ENCODE data around the gene KIRREL3.

The KIRREL3 gene

GRCh38 chr11:126542334-126543015 lies 458.1 kb downstream of the KIRREL3 start:
- H3K4me1 Mint-ChIP-seq (ENCODE audit: low read depth): no peaks in the 10 kb centered on the region
- DNase-seq: no peak
- H3K9me3 Mint-ChIP-seq: no peaks in the 10 kb centered on the region
- H3K27ac Mint-ChIP-seq: no peak overlapping the region
- no peaks in the 10 kb centered on the region for H3K36me3 Mint-ChIP-seq (ENCODE audit: low read depth)
- peaks cover 30% of the 10 kb centered on the region for H3K27me3 Mint-ChIP-seq
- no peak overlapping the region for H3K4me3 Mint-ChIP-seq

- Mint-ChIP-seq H3K4me3 (no peak overlapping the region), H3K27ac (no peak overlapping the region), H3K9me3 (no peaks in the 10 kb centered on the region), H3K4me1 (ENCODE audit: low read depth) (no peaks in the 10 kb centered on the region), H3K27me3 (peaks cover 16% of the 10 kb centered on the region), H3K36me3 (ENCODE audit: low read depth) (no peaks in the 10 kb centered on the region)
- DNase-seq: no peak
Observed at GRCh38 chr11:126538071-126538470, 462.5 kb downstream of the KIRREL3 start.

GRCh38 chr11:126537492-126537891 lies 463.1 kb downstream of the KIRREL3 start:
- Mint-ChIP-seq H3K27ac (no peak overlapping the region), H3K9me3 (no peaks in the 10 kb centered on the region), H3K4me3 (no peak overlapping the region), H3K4me1 (ENCODE audit: low read depth) (no peaks in the 10 kb centered on the region), H3K36me3 (ENCODE audit: low read depth) (no peaks in the 10 kb centered on the region), H3K27me3 (peaks cover 12% of the 10 kb centered on the region)
- DNase-seq: no peak

GRCh38 chr11:126534141-126534805 lies 466.3 kb downstream of the KIRREL3 start:
- H3K4me1 Mint-ChIP-seq (ENCODE audit: low read depth): no peaks in the 10 kb centered on the region
- H3K36me3 Mint-ChIP-seq (ENCODE audit: low read depth): no peaks in the 10 kb centered on the region
- no peak overlapping the region for H3K27ac Mint-ChIP-seq
- no peak overlapping the region for H3K4me3 Mint-ChIP-seq
- peaks cover 12% of the 10 kb centered on the region for H3K27me3 Mint-ChIP-seq
- no peak for DNase-seq
- H3K9me3 Mint-ChIP-seq: no peaks in the 10 kb centered on the region

- H3K36me3 Mint-ChIP-seq (ENCODE audit: low read depth): no peaks in the 10 kb centered on the region
- H3K4me1 Mint-ChIP-seq (ENCODE audit: low read depth): no peaks in the 10 kb centered on the region
- H3K27ac Mint-ChIP-seq: no peak overlapping the region
- DNase-seq: no peak
- peaks cover 10% of the 10 kb centered on the region for H3K27me3 Mint-ChIP-seq
- H3K9me3 Mint-ChIP-seq: no peaks in the 10 kb centered on the region
- no peak overlapping the region for H3K4me3 Mint-ChIP-seq
Observed at GRCh38 chr11:126533560-126533959, 467.0 kb downstream of the KIRREL3 start.

GRCh38 chr11:126530416-126530815 lies 470.2 kb downstream of the KIRREL3 start:
- no peaks in the 10 kb centered on the region for H3K9me3 Mint-ChIP-seq
- H3K36me3 Mint-ChIP-seq (ENCODE audit: low read depth): no peaks in the 10 kb centered on the region
- no peak for DNase-seq
- H3K27me3 Mint-ChIP-seq: peaks cover 13% of the 10 kb centered on the region
- no peak overlapping the region for H3K4me3 Mint-ChIP-seq
- H3K27ac Mint-ChIP-seq: no peak overlapping the region
- H3K4me1 Mint-ChIP-seq (ENCODE audit: low read depth): no peaks in the 10 kb centered on the region

GRCh38 chr11:126529037-126529436 lies 471.5 kb downstream of the KIRREL3 start:
- no peaks in the 10 kb centered on the region for H3K4me1 Mint-ChIP-seq (ENCODE audit: low read depth)
- H3K27me3 Mint-ChIP-seq: peaks cover 11% of the 10 kb centered on the region
- H3K4me3 Mint-ChIP-seq: no peak overlapping the region
- no peak overlapping the region for H3K27ac Mint-ChIP-seq
- H3K36me3 Mint-ChIP-seq (ENCODE audit: low read depth): no peaks in the 10 kb centered on the region
- DNase-seq: no peak
- no peaks in the 10 kb centered on the region for H3K9me3 Mint-ChIP-seq

GRCh38 chr11:126528075-126528474 lies 472.5 kb downstream of the KIRREL3 start:
- no peak overlapping the region for H3K27ac Mint-ChIP-seq
- no peaks in the 10 kb centered on the region for H3K4me1 Mint-ChIP-seq (ENCODE audit: low read depth)
- DNase-seq: no peak
- H3K36me3 Mint-ChIP-seq (ENCODE audit: low read depth): no peaks in the 10 kb centered on the region
- H3K27me3 Mint-ChIP-seq: peaks cover 4% of the 10 kb centered on the region
- H3K4me3 Mint-ChIP-seq: no peak overlapping the region
- no peaks in the 10 kb centered on the region for H3K9me3 Mint-ChIP-seq

GRCh38 chr11:126527651-126528050 lies 472.9 kb downstream of the KIRREL3 start:
- Mint-ChIP-seq H3K4me1 (ENCODE audit: low read depth) (no peaks in the 10 kb centered on the region), H3K27ac (no peak overlapping the region), H3K4me3 (no peak overlapping the region), H3K27me3 (peaks cover 3% of the 10 kb centered on the region), H3K9me3 (no peaks in the 10 kb centered on the region), H3K36me3 (ENCODE audit: low read depth) (no peaks in the 10 kb centered on the region)
- DNase-seq: no peak

- peaks cover 3% of the 10 kb centered on the region for H3K27me3 Mint-ChIP-seq
Observed at GRCh38 chr11:126526471-126526870, 474.1 kb downstream of the KIRREL3 start.

GRCh38 chr11:126525702-126526101 lies 474.9 kb downstream of the KIRREL3 start:
- Mint-ChIP-seq H3K36me3 (ENCODE audit: low read depth) (no peaks in the 10 kb centered on the region), H3K4me3 (no peak overlapping the region), H3K27ac (no peak overlapping the region), H3K27me3 (peaks cover 3% of the 10 kb centered on the region), H3K9me3 (no peaks in the 10 kb centered on the region), H3K4me1 (ENCODE audit: low read depth) (no peaks in the 10 kb centered on the region)
- DNase-seq: no peak

More at GRCh38 chr11:126526471-126526870, 474.1 kb downstream of the KIRREL3 start:
- Mint-ChIP-seq H3K27ac (no peak overlapping the region), H3K36me3 (ENCODE audit: low read depth) (no peaks in the 10 kb centered on the region), H3K4me1 (ENCODE audit: low read depth) (no peaks in the 10 kb centered on the region), H3K9me3 (no peaks in the 10 kb centered on the region), H3K4me3 (no peak overlapping the region)
- DNase-seq: no peak

- H3K9me3 Mint-ChIP-seq: no peaks in the 10 kb centered on the region
- no peak overlapping the region for H3K27ac Mint-ChIP-seq
- H3K36me3 Mint-ChIP-seq (ENCODE audit: low read depth): no peaks in the 10 kb centered on the region
- H3K27me3 Mint-ChIP-seq: peaks cover 3% of the 10 kb centered on the region
- no peaks in the 10 kb centered on the region for H3K4me1 Mint-ChIP-seq (ENCODE audit: low read depth)
- DNase-seq: no peak
- H3K4me3 Mint-ChIP-seq: no peak overlapping the region
Observed at GRCh38 chr11:126525216-126525615, 475.4 kb downstream of the KIRREL3 start.

GRCh38 chr11:126523441-126524205 lies 476.9 kb downstream of the KIRREL3 start:
- H3K36me3 Mint-ChIP-seq (ENCODE audit: low read depth): no peaks in the 10 kb centered on the region
- H3K27me3 Mint-ChIP-seq: peaks cover 3% of the 10 kb centered on the region
- no peak for DNase-seq

GRCh38 chr11:126522606-126523005 lies 478.0 kb downstream of the KIRREL3 start:
- no peak overlapping the region for H3K4me3 Mint-ChIP-seq
- no peaks in the 10 kb centered on the region for H3K9me3 Mint-ChIP-seq
- H3K27ac Mint-ChIP-seq: no peak overlapping the region
- no peak for DNase-seq
- no peaks in the 10 kb centered on the region for H3K36me3 Mint-ChIP-seq (ENCODE audit: low read depth)
- no peaks in the 10 kb centered on the region for H3K4me1 Mint-ChIP-seq (ENCODE audit: low read depth)
- H3K27me3 Mint-ChIP-seq: peaks cover 3% of the 10 kb centered on the region

More at GRCh38 chr11:126523441-126524205, 476.9 kb downstream of the KIRREL3 start:
- Mint-ChIP-seq H3K4me1 (ENCODE audit: low read depth) (no peaks in the 10 kb centered on the region), H3K9me3 (no peaks in the 10 kb centered on the region), H3K27ac (no peak overlapping the region), H3K4me3 (no peak overlapping the region)

- Mint-ChIP-seq H3K27ac (no peak overlapping the region), H3K4me3 (no peak overlapping the region), H3K27me3 (peaks cover 3% of the 10 kb centered on the region), H3K9me3 (no peaks in the 10 kb centered on the region), H3K36me3 (ENCODE audit: low read depth) (no peaks in the 10 kb centered on the region), H3K4me1 (ENCODE audit: low read depth) (no peaks in the 10 kb centered on the region)
- DNase-seq: no peak
Observed at GRCh38 chr11:126522152-126522551, 478.4 kb downstream of the KIRREL3 start.

Data from activated T-cell treated with anti-CD3 and anti-CD28 coated beads, Interleukin-2, amount 50 U/mL, for 24 hours (primary cell).